NCI-H146 treated with DMSO at 0.1 percent for 48 hours (cell line): Measurements from ENCODE around the gene RASAL1.

Experiments used
- DNase-seq: peaks from one replicate; lab custom pipeline; 2025; ENCODE audit not compliant: unreplicated experiment; lab: John Stamatoyannopoulos, UW

RASAL1 gene

DNA sequence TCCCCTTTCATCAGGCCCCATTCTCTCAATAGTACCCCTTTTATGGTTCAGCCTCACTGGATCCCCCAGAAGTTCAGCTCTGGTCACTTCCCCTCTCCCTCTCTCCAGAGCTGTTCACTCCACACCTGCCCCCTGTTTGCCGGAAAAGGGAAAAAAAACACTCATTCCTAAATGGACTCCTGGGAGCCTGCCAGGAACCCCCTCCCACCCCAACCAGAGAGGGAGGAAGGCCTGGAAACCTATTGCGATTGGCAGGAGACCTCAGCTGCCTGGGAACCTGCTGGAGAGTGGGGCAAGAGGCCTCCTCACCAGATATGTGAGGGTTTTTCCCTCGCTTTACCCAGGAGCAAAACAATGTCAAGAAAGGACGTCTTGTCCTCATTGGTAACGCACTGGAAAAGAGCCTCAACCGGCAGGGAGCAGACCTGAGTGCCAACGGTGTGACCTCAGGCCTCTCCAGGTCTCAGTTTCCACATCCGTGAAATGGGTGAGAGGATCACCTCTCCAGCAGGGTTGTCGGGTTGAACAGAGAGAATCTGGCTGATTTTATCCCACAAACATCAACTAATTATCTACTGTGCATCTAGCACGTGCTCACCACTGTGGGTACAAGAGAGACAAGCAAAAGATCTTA lies 74.4 kb downstream of the RASAL1 start:
- no peak for DNase-seq

- DNase-seq, result no peak
Measured at GRCh38 chr12:113060336-113060960, 75.1 kb downstream of the RASAL1 start.

GRCh38 chr12:113059071-113059595 lies 76.4 kb downstream of the RASAL1 start:
- DNase-seq, result no peak

GRCh38 chr12:113058553-113058952 lies 77.0 kb downstream of the RASAL1 start:
- DNase-seq, result no peak

DNA sequence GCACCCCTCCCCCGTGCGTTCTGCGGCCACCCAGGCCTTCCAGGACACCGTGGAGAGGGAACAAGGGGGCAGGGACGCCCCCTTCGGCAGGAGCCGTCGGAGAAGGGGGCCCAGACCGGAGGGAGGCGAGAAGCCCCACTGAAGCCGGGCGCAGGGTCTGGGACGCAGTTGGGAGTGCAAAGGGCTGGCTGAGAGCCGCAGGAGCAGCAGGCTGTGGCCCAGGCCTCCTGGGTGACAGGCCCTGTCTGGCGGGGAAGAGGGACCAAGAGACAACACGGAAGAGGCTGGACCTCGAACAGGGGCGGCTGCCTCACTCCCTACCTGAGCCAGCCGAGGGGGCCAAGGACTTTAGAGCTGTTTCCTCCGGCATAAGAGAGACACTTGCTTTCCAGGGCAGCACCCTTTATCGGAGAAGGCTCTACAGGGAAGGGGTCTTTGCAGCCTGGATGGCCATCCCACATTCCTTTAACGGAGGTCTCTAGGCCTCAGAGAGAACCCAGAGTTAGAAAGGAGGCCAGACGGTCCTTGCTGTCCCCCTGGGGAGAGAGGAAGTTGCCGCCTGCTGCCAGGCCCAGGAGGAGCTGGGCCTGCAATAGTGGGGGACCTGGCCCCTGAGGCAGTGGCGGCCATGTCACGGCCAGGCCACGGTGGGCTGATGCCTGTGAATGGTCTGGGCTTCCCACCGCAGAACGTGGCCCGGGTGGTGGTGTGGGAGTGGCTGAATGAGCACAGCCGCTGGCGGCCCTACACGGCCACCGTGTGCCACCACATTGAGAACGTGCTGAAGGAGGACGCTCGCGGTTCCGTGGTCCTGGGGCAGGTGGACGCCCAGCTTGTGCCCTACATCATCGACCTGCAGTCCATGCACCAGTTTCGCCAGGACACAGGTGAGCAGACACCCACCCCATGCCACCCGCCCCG lies 77.7 kb downstream of the RASAL1 start:
- no peak for DNase-seq

GRCh38 chr12:113056631-113057488 lies 78.7 kb downstream of the RASAL1 start, which contains the start of gene DTX1:
Gene DTX1, plus strand, starts transcription at chr12:113056730. Its CDS starts 1,463 bp downstream, at chr12:113058193.
- DNase-seq, result no peak

DNA sequence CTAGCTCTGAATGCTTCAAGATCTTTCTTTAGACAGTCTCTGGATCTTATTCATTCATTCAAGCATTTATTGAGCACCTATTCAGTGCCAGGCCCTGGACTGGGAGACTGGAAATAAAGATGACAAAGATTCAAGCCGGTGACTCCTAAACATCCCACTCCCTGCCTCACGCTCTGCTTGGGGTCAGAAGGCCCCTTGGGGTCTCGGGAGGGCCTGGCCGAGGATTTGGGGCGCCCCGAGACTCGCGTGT lies 79.3 kb downstream of the RASAL1 start:
- DNase-seq, result no peak

GRCh38 chr12:113055594-113056380 lies 79.8 kb downstream of the RASAL1 start:
- DNase-seq, result no peak

GRCh38 chr12:113054948-113055486 lies 80.5 kb downstream of the RASAL1 start:
- no peak for DNase-seq

DNA sequence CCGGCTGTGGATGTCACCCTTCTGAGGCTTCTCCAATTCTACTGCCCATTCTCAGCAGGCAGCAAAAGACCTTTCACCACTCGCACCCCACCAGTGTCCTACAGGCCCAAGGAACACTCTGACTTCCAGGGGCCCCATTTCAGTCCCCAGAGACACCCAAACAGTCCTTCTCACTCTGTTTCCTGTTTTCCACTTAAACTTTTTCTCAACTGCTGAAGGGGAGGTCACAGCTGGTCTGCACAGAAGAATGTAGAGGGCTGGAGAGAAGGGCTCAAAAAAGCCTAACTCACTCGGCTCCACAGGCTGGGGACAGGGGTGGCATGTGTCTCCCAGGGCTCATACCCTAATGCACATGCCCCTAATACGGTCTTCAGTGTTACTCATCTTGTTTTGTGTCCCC lies 83.2 kb downstream of the RASAL1 start:
- no peak for DNase-seq

DNA sequence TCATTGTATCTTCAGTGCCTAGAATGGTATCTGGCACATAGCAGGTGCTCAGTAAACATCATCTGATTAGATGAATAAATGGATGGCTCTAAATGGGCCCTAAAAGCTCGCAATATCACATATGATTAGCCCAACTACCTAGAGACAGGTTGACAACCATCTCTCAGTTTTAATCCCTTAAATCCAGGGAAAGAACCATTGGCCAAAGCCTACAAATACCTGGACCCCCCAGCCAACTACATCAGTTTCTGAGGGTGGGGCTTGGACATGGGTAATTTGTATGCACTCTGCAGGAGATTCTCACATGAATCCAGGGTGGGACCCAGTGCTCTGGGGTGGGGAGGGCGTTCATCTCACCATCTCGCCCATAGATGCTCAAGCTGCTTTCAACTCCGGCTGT lies 83.8 kb downstream of the RASAL1 start:
- DNase-seq, result no peak

- DNase-seq, result no peak
Measured at GRCh38 chr12:113050795-113051194, 84.8 kb downstream of the RASAL1 start.

GRCh38 chr12:113049976-113050742 lies 85.4 kb downstream of the RASAL1 start:
- DNase-seq, result peak; percentile 8
